G401 (cell line): ENCODE data around the gene HSPA2. TPM values are rescaled to one million over a fixed set of nuclear protein-coding genes. Genes with fewer than 3 reads are reported as not detected.
"Not testable (repeated sequence)": the region's sequence is repeated elsewhere in the genome, so short reads cannot be mapped to it uniquely, and the experiment has no call there.

Experiments used
- DNase-seq: peaks from one replicate; pipeline ENCODE4 v3.0.0-alpha.2; 2015; ENCODE audit warnings: low spot score
- in situ Hi-C: cut with HindIII; loops from 2 replicates; pipeline ENCODE4 v1.10.0; 2016; ENCODE audit warnings: low sequenced_read_pairs, mixed read lengths
- total RNA-seq: library from RNA; depleted of rRNA; stranded (reverse); fragments of >200 nt; shearing (Covaris generic); gene quantifications from 2 replicates; pipeline ENCODE4 v1.2.3, GENCODE V29; 2014

Gene HSPA2
- total RNA-seq, 1 experiment from 2014 or later, result not detected

GRCh38 chr14:64510825-64511671 lies 29.5 kb upstream of the HSPA2 start:
- in situ Hi-C loops, result no loop called here
- peak; percentile 85 for DNase-seq

- in situ Hi-C loops, result no loop called here
- no peak for DNase-seq
These were observed 27.3 kb upstream of the HSPA2 start for GRCh38 chr14:64513271-64513670.

- in situ Hi-C loops, result no loop called here
These were observed 25.5 kb upstream of the HSPA2 start for GRCh38 chr14:64515053-64515452.

GRCh38 chr14:64516969-64517368 lies 23.6 kb upstream of the HSPA2 start:
- no peak for DNase-seq
- in situ Hi-C loops, result no loop called here

More at GRCh38 chr14:64515053-64515452, 25.5 kb upstream of the HSPA2 start:
- no peak for DNase-seq

GRCh38 chr14:64517667-64518066 lies 22.9 kb upstream of the HSPA2 start:
- DNase-seq, in situ Hi-C loops: not testable (repeated sequence)

GRCh38 chr14:64518229-64518628 lies 22.3 kb upstream of the HSPA2 start:
- in situ Hi-C loops, result no loop called here
- no peak for DNase-seq

- no peak for DNase-seq
- in situ Hi-C loops, result no loop called here
These were observed 19.8 kb upstream of the HSPA2 start for GRCh38 chr14:64520699-64521098.

- in situ Hi-C loops, result no loop called here
- no peak for DNase-seq
These were observed 17.8 kb upstream of the HSPA2 start for GRCh38 chr14:64522591-64523355.

GRCh38 chr14:64525354-64525753 lies 15.2 kb upstream of the HSPA2 start:
- DNase-seq, result no peak
- in situ Hi-C loops, result no loop called here

GRCh38 chr14:64531567-64531966 lies 9.0 kb upstream of the HSPA2 start:
- in situ Hi-C loops, result no loop called here
- DNase-seq, result no peak

- in situ Hi-C loops, result no loop called here
These were observed 3.9 kb upstream of the HSPA2 start for GRCh38 chr14:64536488-64537245.

GRCh38 chr14:64541261-64541971 lies 875 bp downstream of the HSPA2 start:
- in situ Hi-C loops, result no loop called here
- no peak for DNase-seq

More at GRCh38 chr14:64536488-64537245, 3.9 kb upstream of the HSPA2 start:
- DNase-seq, result no peak

- in situ Hi-C loops, result no loop called here
- DNase-seq, result no peak
These were observed 1.7 kb downstream of the HSPA2 start for GRCh38 chr14:64541972-64542835.

- in situ Hi-C loops, result no loop called here
- DNase-seq, result no peak
These were observed 2.3 kb downstream of the HSPA2 start for GRCh38 chr14:64542836-64543201.

GRCh38 chr14:64544607-64545312 lies 4.2 kb downstream of the HSPA2 start:
- in situ Hi-C loops, result no loop called here

GRCh38 chr14:64549016-64549415 lies 8.5 kb downstream of the HSPA2 start:
- DNase-seq, result no peak
- in situ Hi-C loops, result no loop called here

More at GRCh38 chr14:64544607-64545312, 4.2 kb downstream of the HSPA2 start:
- no peak for DNase-seq

GRCh38 chr14:64549791-64550620 lies 9.5 kb downstream of the HSPA2 start, which contains the start of gene PPP1R36:
Gene PPP1R36 (plus strand): TSS chr14:64549961. CDS start chr14:64549998, 37 bp downstream.
- no peak for DNase-seq
- in situ Hi-C loops, result no loop called here
